HS-27A (cell line): Measurements from ENCODE around the gene ERCC2.
"Not testable (repeated sequence)": the region's sequence is repeated elsewhere in the genome, so short reads cannot be mapped to it uniquely, and the experiment has no call there.

Source experiments
- DNase-seq: peaks from one replicate; pipeline ENCODE4 v3.0.0-alpha.2; 2012; ENCODE audit warnings: low read depth, missing footprints

The ERCC2 gene

GRCh38 chr19:45333609-45334303 lies 36.6 kb downstream of the ERCC2 start:
- DNase-seq: no peak

GRCh38 chr19:45331411-45331810 lies 39.0 kb downstream of the ERCC2 start:
- DNase-seq: no peak

GRCh38 chr19:45327404-45328143 lies 42.8 kb downstream of the ERCC2 start:
- DNase-seq: no peak

GRCh38 chr19:45324349-45324907 lies 45.9 kb downstream of the ERCC2 start:
- no peak for DNase-seq

- DNase-seq: no peak
Measured at GRCh38 chr19:45323671-45324081, 46.7 kb downstream of the ERCC2 start.

- DNase-seq: no peak
Measured at GRCh38 chr19:45322744-45323281, 47.6 kb downstream of the ERCC2 start, which contains the start of gene CKM. Gene CKM, minus strand, starts transcription at chr19:45322875. Its CDS starts 3,162 bp downstream, at chr19:45319713.

GRCh38 chr19:45322311-45322710 lies 48.1 kb downstream of the ERCC2 start:
- DNase-seq: no peak

GRCh38 chr19:45321848-45322247 lies 48.5 kb downstream of the ERCC2 start:
- no peak for DNase-seq

- DNase-seq: no peak
Measured at GRCh38 chr19:45320997-45321775, 49.2 kb downstream of the ERCC2 start.

GRCh38 chr19:45315304-45315703 lies 55.1 kb downstream of the ERCC2 start:
- no peak for DNase-seq

GRCh38 chr19:45314708-45315245 lies 55.6 kb downstream of the ERCC2 start:
- DNase-seq: no peak

GRCh38 chr19:45312285-45312684 lies 58.1 kb downstream of the ERCC2 start:
- DNase-seq: not testable (repeated sequence)

GRCh38 chr19:45311621-45312020 lies 58.8 kb downstream of the ERCC2 start:
- DNase-seq: no peak

GRCh38 chr19:45309322-45309721 lies 61.1 kb downstream of the ERCC2 start:
- not testable (repeated sequence) for DNase-seq

- DNase-seq: no peak
Measured at GRCh38 chr19:45307361-45307760, 63.0 kb downstream of the ERCC2 start.

- no peak for DNase-seq
Measured at GRCh38 chr19:45306518-45307027, 63.8 kb downstream of the ERCC2 start.

GRCh38 chr19:45306040-45306439 lies 64.3 kb downstream of the ERCC2 start:
- no peak for DNase-seq

GRCh38 chr19:45305421-45305820 lies 65.0 kb downstream of the ERCC2 start:
- DNase-seq: no peak

GRCh38 chr19:45305007-45305406 lies 65.4 kb downstream of the ERCC2 start:
- no peak for DNase-seq

- no peak for DNase-seq
Measured at GRCh38 chr19:45304141-45304926, 66.0 kb downstream of the ERCC2 start.
